Natural killer cell (primary cell): ENCODE results near the gene ORM1. TPM values are rescaled to one million over a fixed set of nuclear protein-coding genes. Genes with fewer than 3 reads are reported as not detected.

Experiments
- ATAC-seq, 3 donors: fragments of 150-1000 bp in 2 of 3; fragments of 200-7000 bp in 1 of 3; cut with Tn5 transposase; 1 replicate in 1 of 3; 2 replicates in 2 of 3; pipeline ENCODE4 v1.10.0; 2021; ENCODE audit warnings: mild to moderate bottlenecking in 2 of 3, moderate library complexity in 2 of 3
- DNase-seq, 2 donors: peaks; one replicate each; pipeline versions ENCODE4 v3.0.0 to v3.0.0-alpha.2; 2013 to 2021; ENCODE audit warnings: mixed read lengths in 1 of 2
- H3K27ac ChIP-seq: one replicate; pipeline ENCODE4 v1.5.1; 2013; ENCODE audit warnings: mild to moderate bottlenecking, low read length
- H3K27me3 ChIP-seq: one replicate; pipeline ENCODE4 v1.6.1; 2013; ENCODE audit warnings: low read length; ENCODE audit not compliant: control insufficient read depth, insufficient read depth
- H3K36me3 ChIP-seq: one replicate; pipeline ENCODE4 v1.6.1; 2013; ENCODE audit warnings: low read length; ENCODE audit not compliant: control insufficient read depth, insufficient read depth
- H3K4me1 ChIP-seq: one replicate; pipeline ENCODE4 v1.6.1; 2013; ENCODE audit warnings: low read length; ENCODE audit not compliant: control insufficient read depth, insufficient read depth
- H3K4me3 ChIP-seq: one replicate; pipeline ENCODE4 v1.5.1; 2013; ENCODE audit warnings: low read length
- H3K9me3 ChIP-seq: one replicate; pipeline ENCODE4 v1.6.1; 2013; ENCODE audit warnings: low read length; ENCODE audit not compliant: control insufficient read depth, insufficient read depth
- H3K27ac Mint-ChIP-seq, 2 donors: one replicate each; pipeline ENCODE4 v1.8.0; 2022; ENCODE audit warnings: mild to moderate bottlenecking in 2 of 2, mixed read lengths in 2 of 2, moderate library complexity in 1 of 2
- H3K27me3 Mint-ChIP-seq, 2 donors: one replicate each; pipeline ENCODE4 v1.8.0; 2022; ENCODE audit warnings: low read depth in 2 of 2, mixed read lengths in 2 of 2
- H3K36me3 Mint-ChIP-seq: one replicate; pipeline ENCODE4 v1.8.0; 2022; ENCODE audit warnings: mixed read lengths
- H3K4me1 Mint-ChIP-seq, 2 donors: one replicate each; pipeline ENCODE4 v1.8.0; 2022; ENCODE audit warnings: mixed read lengths in 2 of 2
- H3K4me3 Mint-ChIP-seq: one replicate; pipeline ENCODE4 v1.8.0; 2022; ENCODE audit warnings: mild to moderate bottlenecking, moderate library complexity, mixed read lengths
- H3K9me3 Mint-ChIP-seq, 2 donors: one replicate each; pipeline ENCODE4 v1.8.0; 2022; ENCODE audit warnings: mixed read lengths in 2 of 2
- CTCF ChIP-seq: fragments of 200-600 bp; IDR thresholded peaks from one replicate; pipeline ENCODE4 v1.8.0; 2022; ENCODE audit warnings: antibody characterized with exemption
- WGBS: methylation state at CpG from one replicate; pipeline ENCODE4 v1.1.7; 2013; ENCODE audit warnings: missing lambda C conversion rate; ENCODE audit not compliant: insufficient coverage; 5-methylcytosine and 5-hydroxymethylcytosine counted together
- intact Hi-C: fragments of 100-400 bp; cut with micrococcal nuclease; formaldehyde crosslinking; loops from one replicate; pipeline ENCODE4 v1.14.2; 2022
- total RNA-seq, 4 donors: library from RNA; stranded (reverse); fragments of 120-200 nt in 1 of 4; gene quantifications; one replicate each; pipeline versions ENCODE4 v1.2.3 to v1.2.4, GENCODE V29; 2013 to 2022

ORM1 gene
- total RNA-seq, 3 donors from 2014 or later (not counting 1 experiment from before 2014, with no cell fraction given) = 1.00 TPM; not detected in 2

- no peak for DNase-seq
Measured at GRCh38 chr9:114314256-114314867, 8.5 kb upstream of the ORM1 start.

GRCh38 chr9:114314881-114315722 is 7.8 kb upstream of the ORM1 start:
- H3K9me3 ChIP-seq = no peaks in the 10 kb centered on the region
- intact Hi-C loops = no loop called here
- WGBS = 92% methylated on average over 8 of the region's 8 CpGs
- peaks cover 0 to 4% of the 10 kb centered on the region in 2 donors for H3K27me3 Mint-ChIP-seq
- H3K27ac ChIP-seq = no peak overlapping the region
- no peak overlapping the region for H3K4me3 Mint-ChIP-seq
- ATAC-seq (no peak), DNase-seq (no peak)
- no peaks in the 10 kb centered on the region for H3K36me3 ChIP-seq
- no peak for TF ChIP-seq CTCF
- H3K9me3 Mint-ChIP-seq = no peaks in the 10 kb centered on the region
- H3K4me3 ChIP-seq = no peak overlapping the region
- no peaks in the 10 kb centered on the region for H3K36me3 Mint-ChIP-seq
- H3K4me1 ChIP-seq = no peaks in the 10 kb centered on the region
- no peak overlapping the region for H3K27ac Mint-ChIP-seq
- H3K27me3 ChIP-seq = no peaks in the 10 kb centered on the region
- no peaks in the 10 kb centered on the region for H3K4me1 Mint-ChIP-seq

More at GRCh38 chr9:114314256-114314867, 8.5 kb upstream of the ORM1 start:
- Mint-ChIP-seq H3K27me3 (peaks cover 0 to 4% of the 10 kb centered on the region in 2 donors), H3K27ac (no peak overlapping the region), H3K9me3 (no peaks in the 10 kb centered on the region), H3K4me1 (no peaks in the 10 kb centered on the region), H3K36me3 (no peaks in the 10 kb centered on the region), H3K4me3 (no peak overlapping the region)
- H3K4me3 ChIP-seq = no peak overlapping the region
- TF ChIP-seq CTCF = no peak
- ATAC-seq = no peak
- no peaks in the 10 kb centered on the region for H3K4me1 ChIP-seq
- intact Hi-C loops = no loop called here
- H3K27me3 ChIP-seq = no peaks in the 10 kb centered on the region
- H3K27ac ChIP-seq = no peak overlapping the region
- 83% methylated on average over 7 of the region's 7 CpGs for WGBS
- no peaks in the 10 kb centered on the region for H3K36me3 ChIP-seq
- no peaks in the 10 kb centered on the region for H3K9me3 ChIP-seq

- 91% methylated on average over 6 of the region's 8 CpGs for whole genome bisulfite sequencing
- no peaks in the 10 kb centered on the region for H3K4me1 Mint-ChIP-seq
- no peak for ATAC-seq
- no peaks in the 10 kb centered on the region for H3K9me3 Mint-ChIP-seq
- no peak overlapping the region for H3K27ac Mint-ChIP-seq
- no peak overlapping the region for H3K4me3 Mint-ChIP-seq
- H3K27me3 Mint-ChIP-seq = peaks cover 0 to 4% of the 10 kb centered on the region in 2 donors
- H3K27ac ChIP-seq = no peak overlapping the region
- intact Hi-C loops = no loop called here
- H3K36me3 Mint-ChIP-seq = no peaks in the 10 kb centered on the region
- no peaks in the 10 kb centered on the region for H3K27me3 ChIP-seq
- H3K4me1 ChIP-seq = no peaks in the 10 kb centered on the region
- TF ChIP-seq CTCF = no peak
- DNase-seq = no peak
- H3K4me3 ChIP-seq = no peak overlapping the region
- H3K36me3 ChIP-seq = no peaks in the 10 kb centered on the region
- H3K9me3 ChIP-seq = no peaks in the 10 kb centered on the region
Measured at GRCh38 chr9:114315723-114316363, 7.1 kb upstream of the ORM1 start.
